ENCODE data around the gene HOXC12. TPM values are rescaled to one million over a fixed set of nuclear protein-coding genes. Genes with fewer than 3 reads are reported as not detected.

Gene HOXC12
- total RNA-seq, 1 donor from 2014 or later, result not detected

DNA sequence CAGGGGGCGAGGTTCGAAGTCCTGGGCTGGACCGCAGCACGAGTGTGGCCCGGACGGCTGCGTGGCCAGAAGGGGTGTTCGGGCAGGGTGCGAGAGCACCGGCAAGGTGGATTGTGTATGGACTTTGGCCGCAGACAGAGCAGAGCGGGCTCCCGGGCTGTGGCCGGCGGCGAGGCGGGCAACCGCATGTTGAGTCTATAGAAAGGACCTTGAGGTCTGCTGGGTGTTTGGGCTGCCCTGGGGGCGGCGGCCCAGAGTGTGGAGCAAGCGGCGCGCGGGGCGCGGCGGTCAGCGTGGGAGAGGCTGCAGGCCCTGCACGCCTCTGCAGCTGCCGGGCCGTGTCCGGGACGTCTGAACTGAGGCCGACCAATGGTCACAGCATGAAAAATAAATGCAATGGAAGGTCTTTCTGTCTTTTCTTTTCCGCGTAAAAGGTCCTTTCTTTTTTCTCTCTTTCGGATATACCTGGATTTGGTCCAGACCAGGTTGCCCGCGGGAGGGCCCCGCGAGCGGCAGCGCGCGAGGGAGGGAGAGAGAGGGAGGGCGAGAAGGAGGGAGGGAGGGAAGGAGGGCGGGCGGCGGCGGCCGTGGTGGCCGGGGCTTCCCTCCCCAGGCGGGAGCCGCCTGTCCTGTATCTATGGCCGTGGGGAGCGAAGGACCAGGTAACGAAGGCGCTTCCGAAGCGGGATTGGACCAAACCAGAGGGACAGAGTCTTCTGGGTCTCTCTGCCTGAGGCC is 39.7 kb downstream of the HOXC12 start:
- Histone ChIP-seq H3K27me3 (ENCODE audit: control insufficient read depth, insufficient read depth, low read length) (peaks cover 88% of the 10 kb centered on the region), H3K4me3 (ENCODE audit: low read depth, low read length) (no peak overlapping the region), H3K36me3 (ENCODE audit: control insufficient read depth, insufficient read depth, low read length) (no peaks in the 10 kb centered on the region)
- no peak for TF ChIP-seq CTCF (IDR thresholded peaks at IDR 0.05; ENCODE audit: insufficient read depth, low read length, severe bottlenecking)
- FAIRE-seq (no peak), DNase-seq (ENCODE audit: low read depth) (no peak)

GRCh38 chr12:53995002-53995377 is 40.3 kb downstream of the HOXC12 start:
- TF ChIP-seq CTCF (IDR thresholded peaks at IDR 0.05; ENCODE audit: insufficient read depth, low read length, severe bottlenecking), result no peak
- Histone ChIP-seq H3K36me3 (ENCODE audit: control insufficient read depth, insufficient read depth, low read length) (no peaks in the 10 kb centered on the region), H3K4me3 (ENCODE audit: low read depth, low read length) (no peak overlapping the region), H3K27me3 (ENCODE audit: control insufficient read depth, insufficient read depth, low read length) (peaks cover 89% of the 10 kb centered on the region)
- DNase-seq (ENCODE audit: low read depth) (no peak), FAIRE-seq (no peak)

- H3K36me3 ChIP-seq (ENCODE audit: control insufficient read depth, insufficient read depth, low read length), result no peaks in the 10 kb centered on the region
- FAIRE-seq, result no peak
- TF ChIP-seq CTCF (IDR thresholded peaks at IDR 0.05; ENCODE audit: insufficient read depth, low read length, severe bottlenecking), result no peak
- DNase-seq (ENCODE audit: low read depth), result no peak
- H3K4me3 ChIP-seq (ENCODE audit: low read depth, low read length), result peak overlapping the region; percentile 1
- peaks cover 89% of the 10 kb centered on the region for H3K27me3 ChIP-seq (ENCODE audit: control insufficient read depth, insufficient read depth, low read length)
Measured at GRCh38 chr12:53995378-53996239, 40.9 kb downstream of the HOXC12 start.

GRCh38 chr12:53996240-53997203 is 41.8 kb downstream of the HOXC12 start:
- DNase-seq (ENCODE audit: low read depth), result no peak
- Histone ChIP-seq H3K27me3 (ENCODE audit: control insufficient read depth, insufficient read depth, low read length) (peaks cover 88% of the 10 kb centered on the region), H3K4me3 (ENCODE audit: low read depth, low read length) (no peak overlapping the region), H3K36me3 (ENCODE audit: control insufficient read depth, insufficient read depth, low read length) (no peaks in the 10 kb centered on the region)
- no peak for FAIRE-seq
- TF ChIP-seq CTCF (IDR thresholded peaks at IDR 0.05; ENCODE audit: insufficient read depth, low read length, severe bottlenecking), result no peak

- no peak for TF ChIP-seq CTCF (IDR thresholded peaks at IDR 0.05; ENCODE audit: insufficient read depth, low read length, severe bottlenecking)
- no peak for FAIRE-seq
- Histone ChIP-seq H3K4me3 (ENCODE audit: low read depth, low read length) (no peak overlapping the region), H3K27me3 (ENCODE audit: control insufficient read depth, insufficient read depth, low read length) (peaks cover 88% of the 10 kb centered on the region), H3K36me3 (ENCODE audit: control insufficient read depth, insufficient read depth, low read length) (no peaks in the 10 kb centered on the region)
- DNase-seq (ENCODE audit: low read depth), result no peak
Measured at GRCh38 chr12:53997204-53998109, 42.8 kb downstream of the HOXC12 start.

Measured in bronchial epithelial cell (primary cell).